Measurements from ENCODE around the gene HPCAL1.

GRCh38 chr2:10317646-10318045 is 14.9 kb downstream of the HPCAL1 start:
- TF ChIP-seq CTCF (IDR thresholded peaks at IDR 0.05) (no peak), POLR2A (IDR thresholded peaks at IDR 0.05) (no peak)

All from adrenal gland (tissue), 5 donors.